CD4-positive, alpha-beta T cell treated with Interferon alpha-2 for 1 hour (primary cell): ENCODE results near the gene NDUFA13.

Experiments
- DNase-seq, 2 donors: peaks; one replicate each; pipeline ENCODE4 v3.0.0-alpha.2; 2020 to 2022

NDUFA13 gene

DNA sequence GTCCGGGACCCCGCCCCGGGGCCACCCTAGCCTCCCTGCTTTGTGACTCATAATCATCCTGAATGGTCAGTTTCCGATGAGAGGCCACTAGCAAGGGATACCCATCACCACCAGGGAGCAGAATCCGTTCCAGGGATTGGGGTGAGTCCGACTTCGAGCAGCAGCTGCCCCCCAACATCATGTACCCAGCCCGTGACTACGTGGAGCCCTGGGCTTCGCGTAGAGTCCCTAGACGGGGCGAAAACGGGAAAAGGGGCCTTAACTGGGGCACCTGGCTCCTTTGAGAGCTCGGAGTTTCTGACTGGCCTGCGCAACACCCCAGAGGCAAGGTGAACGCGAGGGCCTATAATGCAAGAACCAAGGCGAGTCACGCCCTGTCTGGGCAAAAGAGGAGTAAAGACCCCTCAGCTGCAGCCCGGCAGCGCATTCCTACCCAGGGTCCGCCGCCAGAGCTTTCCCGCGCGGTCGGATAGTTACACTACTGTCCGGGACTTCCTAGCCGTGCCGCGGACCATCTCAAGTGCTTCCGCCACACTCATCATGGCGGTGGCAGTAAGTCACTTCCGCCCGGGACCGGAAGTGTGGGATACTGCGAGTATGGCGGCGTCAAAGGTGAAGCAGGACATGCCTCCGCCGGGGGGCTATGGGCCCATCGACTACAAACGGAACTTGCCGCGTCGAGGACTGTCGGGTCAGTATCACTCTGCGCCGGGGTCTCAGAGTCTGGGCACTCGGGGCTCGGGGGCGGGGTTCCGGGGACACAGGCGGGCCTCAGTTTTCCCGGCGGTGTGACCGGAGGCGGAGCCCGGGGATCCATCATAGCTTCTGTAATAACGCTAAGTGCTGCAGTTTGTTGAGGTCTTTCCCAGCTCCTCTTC, at the start of gene NDUFA13:
Gene NDUFA13, plus strand, starts transcription at position 584 of the 878 bp plus-strand sequence. Its CDS starts 14 bp downstream, at position 598.
- DNase-seq, result peak; percentile 91 to 96

DNA sequence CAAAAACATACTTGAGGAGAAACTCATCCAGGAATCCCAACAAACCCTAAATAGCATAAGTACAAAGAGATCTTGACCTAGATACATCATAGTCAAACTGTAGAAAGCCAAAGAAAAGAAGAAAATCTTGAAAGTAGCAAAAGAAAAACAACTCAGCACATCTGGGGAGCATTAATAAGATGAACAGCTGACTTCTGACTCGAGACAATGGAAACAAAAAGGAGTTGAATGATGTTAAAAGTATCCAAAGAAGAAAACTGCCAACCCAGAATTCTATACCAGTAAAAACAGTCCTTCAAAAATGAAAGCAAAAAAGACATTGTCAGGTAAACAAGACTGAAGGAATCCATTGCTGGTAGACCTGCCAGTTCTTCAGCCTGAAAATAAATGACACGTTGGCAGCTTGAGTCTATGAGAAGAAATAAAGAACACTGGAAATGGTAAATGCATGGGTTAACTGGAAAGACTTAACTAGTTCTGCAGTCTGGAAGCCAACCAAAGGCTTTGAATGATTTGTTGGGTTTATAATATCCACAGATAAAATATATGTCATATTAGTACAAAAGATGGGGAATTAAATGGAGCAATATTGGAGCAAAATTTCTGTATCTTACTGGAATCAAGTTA, 47.5 kb upstream of the NDUFA13 start:
- DNase-seq, result no peak

DNA sequence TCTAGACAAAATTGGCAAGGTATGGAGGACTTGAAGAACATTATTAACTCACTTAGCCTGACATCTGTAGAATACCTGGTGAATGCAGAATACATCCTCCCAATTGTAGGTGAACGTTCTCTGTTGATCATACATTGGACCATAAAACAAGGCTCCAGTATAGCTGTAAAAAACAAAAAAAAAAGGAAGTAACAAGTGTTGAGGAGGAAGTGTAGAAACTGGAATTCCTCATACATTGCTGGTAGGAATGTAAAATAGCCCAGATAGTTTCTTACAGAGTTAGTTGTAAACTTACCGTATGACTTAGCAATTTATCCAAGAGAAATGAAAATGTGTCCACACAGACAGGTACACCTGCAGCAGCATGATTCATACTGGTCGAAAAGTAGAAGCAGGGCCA, 45.4 kb upstream of the NDUFA13 start:
- DNase-seq, result no peak

- no peak for DNase-seq
These were observed 44.3 kb upstream of the NDUFA13 start for GRCh38 chr19:19471682-19472081.

GRCh38 chr19:19472106-19472505, 43.9 kb upstream of the NDUFA13 start:
- peak in 1 of 2 donors; percentile 20 for DNase-seq

- DNase-seq, result no peak
These were observed 40.8 kb upstream of the NDUFA13 start for GRCh38 chr19:19475015-19475765.

DNA sequence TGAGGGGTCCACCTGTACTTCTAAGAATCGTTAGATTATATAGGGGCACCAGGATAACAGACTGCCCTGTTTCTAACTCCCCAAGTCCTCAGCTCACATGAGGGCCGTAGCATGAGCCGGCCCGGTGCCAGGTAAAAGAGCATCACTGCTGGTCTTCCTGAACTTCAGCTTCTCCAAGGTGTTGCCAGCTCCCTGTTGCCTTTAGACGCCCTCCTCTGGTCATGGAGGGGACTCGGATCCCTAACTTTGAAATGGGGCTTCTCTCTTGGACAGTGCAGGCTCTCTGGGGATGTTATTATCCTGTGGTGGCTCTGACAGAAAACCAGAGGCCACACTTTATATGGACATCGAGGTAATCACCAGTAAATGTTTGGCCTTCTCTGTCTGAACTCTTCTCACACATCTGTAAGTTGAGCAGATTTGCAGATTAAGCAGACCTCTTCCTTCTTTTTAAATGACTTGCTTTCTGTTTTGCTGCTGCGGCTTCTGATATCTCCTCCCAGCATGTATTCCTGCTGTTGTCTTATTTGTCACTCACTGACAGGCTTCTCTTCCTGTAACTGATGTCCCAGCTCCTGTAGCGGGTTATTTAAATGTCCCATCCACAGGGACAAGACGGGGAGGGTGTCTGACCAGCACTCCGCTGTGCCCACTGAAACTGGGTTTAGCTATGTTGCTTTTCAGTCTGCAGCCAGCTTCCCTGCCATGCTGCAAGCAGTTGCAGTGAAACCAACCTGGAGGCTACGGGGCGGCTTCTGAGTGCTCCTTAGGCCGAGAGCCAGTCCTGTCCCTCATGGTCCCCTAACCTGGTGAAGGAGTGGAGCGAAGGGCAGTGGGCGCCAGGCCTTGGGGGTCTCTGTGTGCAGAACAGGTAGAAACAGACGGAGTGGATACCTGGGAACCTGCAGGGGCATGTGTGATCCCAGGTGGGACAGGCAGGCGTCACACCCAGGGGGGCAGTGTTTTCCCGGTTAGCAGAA, 39.9 kb upstream of the NDUFA13 start:
- peak in 1 of 2 donors; percentile 37 for DNase-seq

GRCh38 chr19:19477705-19478383, 38.2 kb upstream of the NDUFA13 start:
- DNase-seq, result no peak

DNA sequence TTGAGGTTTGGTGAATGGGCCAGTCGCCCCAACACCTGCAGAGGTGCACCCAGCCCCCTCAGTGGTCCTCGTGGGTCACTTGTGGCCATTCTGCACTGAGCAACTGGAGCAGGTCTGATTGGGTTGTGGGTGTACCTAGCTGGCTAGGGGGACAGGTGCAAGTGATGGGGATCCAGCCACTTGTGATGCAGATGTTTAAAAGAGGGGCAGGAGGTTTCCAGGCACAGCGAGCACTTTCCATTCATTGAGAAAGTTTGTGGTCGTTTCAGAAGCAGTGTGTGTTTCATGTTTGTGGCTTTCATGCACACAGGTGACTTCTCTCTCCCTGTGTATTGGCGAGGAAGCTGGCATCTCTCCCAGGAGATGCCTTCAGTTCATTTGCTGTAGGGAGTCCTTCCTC, 35.3 kb upstream of the NDUFA13 start:
- no peak for DNase-seq

DNA sequence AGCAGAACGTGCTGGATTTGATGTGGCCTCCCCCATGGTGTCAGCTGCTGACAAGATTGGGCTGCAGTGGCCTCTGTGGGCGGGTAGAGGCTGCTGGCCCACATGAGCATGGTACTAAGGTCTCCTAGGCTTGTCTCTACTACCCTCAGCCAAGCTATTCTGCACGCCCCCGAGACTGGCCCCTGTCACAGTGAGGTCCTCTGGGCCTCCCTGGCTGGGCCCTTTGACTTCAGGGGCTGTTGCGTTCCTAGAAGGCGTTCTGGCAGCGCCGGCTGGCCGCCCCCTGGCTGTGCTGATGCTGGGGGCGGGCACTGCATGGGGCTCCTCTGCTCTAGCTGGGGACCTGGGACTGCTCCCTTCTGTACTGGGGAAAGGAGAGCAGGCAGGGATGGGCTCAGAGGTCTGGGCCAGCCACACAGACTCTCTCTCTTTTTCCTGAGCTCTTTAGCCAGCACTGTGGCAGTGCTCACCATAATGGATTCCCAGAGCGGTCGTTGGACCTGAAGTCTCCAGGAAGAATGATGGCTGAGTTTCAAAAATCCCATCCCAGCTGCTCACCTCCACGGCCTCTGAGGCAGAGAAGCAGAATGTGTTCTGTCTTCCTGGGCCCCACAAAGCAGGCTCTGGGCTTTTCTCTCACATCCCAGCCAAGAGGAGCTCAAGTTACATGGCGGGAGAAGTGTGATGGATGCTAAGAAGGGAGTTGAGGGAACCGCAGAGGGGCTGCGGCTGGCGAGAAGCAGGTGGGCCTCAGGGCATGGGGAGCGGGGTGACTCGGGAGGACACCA, 33.0 kb upstream of the NDUFA13 start:
- DNase-seq, result no peak

GRCh38 chr19:19485161-19485997, 30.6 kb upstream of the NDUFA13 start:
- no peak for DNase-seq

GRCh38 chr19:19485998-19486290, 30.1 kb upstream of the NDUFA13 start:
- DNase-seq, result no peak

DNA sequence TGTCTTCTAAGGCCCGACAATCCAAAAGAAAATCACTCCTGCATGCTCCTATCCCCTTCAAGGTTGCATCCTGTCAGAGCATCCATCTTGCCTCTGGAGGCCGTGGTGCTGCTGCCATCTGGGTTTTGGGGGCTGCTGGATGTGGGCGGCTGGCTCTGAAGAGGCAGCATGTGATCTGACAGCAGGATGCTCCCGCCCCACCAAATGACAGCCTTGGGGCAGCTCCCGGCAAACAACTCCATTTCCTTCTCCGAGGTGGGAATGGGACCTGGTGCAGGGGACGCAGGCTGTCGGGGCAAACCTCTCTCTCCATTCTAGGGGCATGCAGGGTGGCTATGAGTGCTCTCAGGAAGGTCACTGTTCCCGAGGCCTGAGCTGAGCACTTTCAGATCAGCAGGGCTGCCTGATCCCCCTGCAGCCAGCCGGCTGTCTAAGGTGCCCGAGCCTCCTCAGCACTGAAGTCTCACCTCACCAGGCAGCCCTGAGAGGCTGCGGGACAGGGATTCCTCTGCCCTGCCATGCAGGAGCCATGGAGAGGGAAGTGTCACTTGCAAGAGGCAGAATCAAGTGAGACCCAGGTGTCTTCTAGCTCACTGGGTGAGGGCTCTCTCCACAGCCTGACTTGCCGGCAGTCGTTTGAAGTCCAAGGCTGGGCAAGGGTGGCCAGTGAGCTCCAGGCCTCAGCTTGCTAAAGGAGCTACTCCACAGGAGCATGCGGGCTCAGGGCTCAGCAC, 29.5 kb upstream of the NDUFA13 start:
- no peak for DNase-seq

DNA sequence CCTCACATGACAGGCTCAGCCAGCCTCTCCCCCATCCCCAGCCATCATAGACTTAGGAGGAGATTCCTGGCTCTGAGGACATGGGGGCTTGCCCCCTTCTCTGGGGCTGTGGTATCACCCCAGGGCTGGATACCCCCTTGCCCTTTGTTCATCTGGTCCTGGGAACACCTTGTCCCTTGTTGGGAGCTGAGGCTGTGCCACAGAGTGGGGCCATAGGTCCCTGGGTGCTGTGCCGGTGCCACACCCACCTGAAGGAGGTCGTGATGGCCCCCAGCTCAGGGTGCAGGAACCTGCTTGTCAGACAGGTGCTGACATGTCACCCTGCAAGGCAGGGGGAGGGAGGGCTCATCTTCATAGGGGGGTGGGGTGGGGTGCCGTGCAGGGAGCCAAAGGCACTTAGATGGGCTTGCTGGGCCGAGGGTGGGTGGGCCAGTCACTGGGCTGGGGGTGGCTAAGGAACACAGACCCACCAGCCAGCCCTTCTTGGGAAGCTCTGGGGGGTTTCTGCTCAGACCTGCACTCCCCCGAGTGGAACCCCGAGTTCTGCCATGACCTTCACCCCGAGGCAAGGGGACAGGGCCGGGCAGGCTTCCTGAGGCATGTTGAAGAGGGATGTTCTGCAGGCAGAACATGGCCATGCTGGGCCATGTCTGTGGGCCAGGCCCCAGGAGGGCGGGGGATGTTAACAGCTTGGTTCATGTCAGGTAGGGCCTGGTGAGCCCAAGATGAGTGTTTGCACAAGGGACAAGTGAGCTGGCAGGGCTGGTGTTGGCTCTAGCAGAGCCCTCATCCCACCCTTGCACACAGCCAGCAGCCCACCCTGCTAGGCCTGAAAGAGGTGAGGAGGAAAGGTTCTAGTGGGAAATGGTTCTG, 28.7 kb upstream of the NDUFA13 start:
- no peak for DNase-seq

GRCh38 chr19:19487950-19488874, 27.8 kb upstream of the NDUFA13 start:
- peak in 1 of 2 donors; percentile 11 for DNase-seq

- DNase-seq, result peak; percentile 93 to 97
These were observed 26.9 kb upstream of the NDUFA13 start for GRCh38 chr19:19488875-19489690.
